Measurements from ENCODE around the gene CBR1.

Gene CBR1

GRCh38 chr21:36038701-36039497 lies 30.9 kb upstream of the CBR1 start:
- in situ Hi-C loops (cut with MboI; ENCODE audit: low pct_unique_long_range_greater_than_20kb, low sequenced_read_pairs, unreplicated experiment) = no loop called here
- no peak for DNase-seq (ENCODE audit: low spot score)
- no peak for TF ChIP-seq CTCF (IDR thresholded peaks at IDR 0.05; ENCODE audit: extremely low read depth, insufficient read depth, missing control alignments)

GRCh38 chr21:36039861-36040260 lies 30.0 kb upstream of the CBR1 start:
- TF ChIP-seq CTCF (IDR thresholded peaks at IDR 0.05; ENCODE audit: extremely low read depth, insufficient read depth, missing control alignments) = no peak
- DNase-seq (ENCODE audit: low spot score) = no peak

GRCh38 chr21:36040389-36040788 lies 29.4 kb upstream of the CBR1 start:
- in situ Hi-C loops (cut with MboI; ENCODE audit: low pct_unique_long_range_greater_than_20kb, low sequenced_read_pairs, unreplicated experiment) = no loop called here
- no peak for TF ChIP-seq CTCF (IDR thresholded peaks at IDR 0.05; ENCODE audit: extremely low read depth, insufficient read depth, missing control alignments)
- DNase-seq (ENCODE audit: low spot score) = no peak

More at GRCh38 chr21:36039861-36040260, 30.0 kb upstream of the CBR1 start:
- in situ Hi-C loops (cut with MboI; ENCODE audit: low pct_unique_long_range_greater_than_20kb, low sequenced_read_pairs, unreplicated experiment) = no loop called here

- TF ChIP-seq CTCF (IDR thresholded peaks at IDR 0.05; ENCODE audit: extremely low read depth, insufficient read depth, missing control alignments) = no peak
- in situ Hi-C loops (cut with MboI; ENCODE audit: low pct_unique_long_range_greater_than_20kb, low sequenced_read_pairs, unreplicated experiment) = no loop called here
- no peak for DNase-seq (ENCODE audit: low spot score)
Observed at GRCh38 chr21:36041910-36042309, 27.9 kb upstream of the CBR1 start.

GRCh38 chr21:36044056-36044455 lies 25.8 kb upstream of the CBR1 start:
- in situ Hi-C loops (cut with MboI; ENCODE audit: low pct_unique_long_range_greater_than_20kb, low sequenced_read_pairs, unreplicated experiment) = no loop called here
- no peak for DNase-seq (ENCODE audit: low spot score)
- no peak for TF ChIP-seq CTCF (IDR thresholded peaks at IDR 0.05; ENCODE audit: extremely low read depth, insufficient read depth, missing control alignments)

GRCh38 chr21:36045993-36046392 lies 23.8 kb upstream of the CBR1 start:
- in situ Hi-C loops (cut with MboI; ENCODE audit: low pct_unique_long_range_greater_than_20kb, low sequenced_read_pairs, unreplicated experiment) = no loop called here

More at GRCh38 chr21:36045993-36046392, 23.8 kb upstream of the CBR1 start:
- DNase-seq (ENCODE audit: low spot score) = no peak
- no peak for TF ChIP-seq CTCF (IDR thresholded peaks at IDR 0.05; ENCODE audit: extremely low read depth, insufficient read depth, missing control alignments)

All from GM13977 (cell line).